Neural cell (in vitro differentiated cells): ENCODE results near the gene TMPRSS6. TPM values are rescaled to one million over a fixed set of nuclear protein-coding genes. Genes with fewer than 3 reads are reported as not detected.

Experiments used
- H2AFZ ChIP-seq: fragments of 200-600, 300-800 bp; sonication (generic), shearing (Covaris generic); 2 replicates; pipeline ENCODE4 v1.6.0; 2014; ENCODE audit warnings: low read depth, mild to moderate bottlenecking, antibody characterized with exemption, low read length, moderate library complexity
- H3F3A ChIP-seq: fragments of 200-600 bp; shearing (Covaris generic); 2 replicates; pipeline ENCODE4 v1.6.1; 2016; ENCODE audit warnings: mild to moderate bottlenecking, moderate library complexity, mixed read lengths, antibody characterized with exemption, low read length; ENCODE audit not compliant: insufficient read depth, poor library complexity, severe bottlenecking
- H3K27ac ChIP-seq: fragments of 200-600, 300-800 bp; sonication (generic), shearing (Covaris generic); 2 replicates; pipeline ENCODE4 v1.5.1; 2014; ENCODE audit warnings: mild to moderate bottlenecking, low read length, moderate library complexity
- H3K27me3 ChIP-seq: fragments of 300-800, 200-600 bp; sonication (generic), shearing (Covaris generic); 2 replicates; pipeline ENCODE4 v1.6.0; 2014; ENCODE audit warnings: mild to moderate bottlenecking, low read depth, low read length, moderate library complexity; ENCODE audit not compliant: insufficient read depth
- H3K36me3 ChIP-seq: fragments of 300-800, 200-600 bp; sonication (generic), shearing (Covaris generic); 2 replicates; pipeline ENCODE4 v1.5.1; 2014; ENCODE audit warnings: mild to moderate bottlenecking, antibody characterized with exemption, low read length, moderate library complexity; ENCODE audit not compliant: insufficient read depth
- H3K4me2 ChIP-seq: fragments of 300-800, 200-600 bp; sonication (generic), shearing (Covaris generic); 2 replicates; pipeline ENCODE4 v1.6.0; 2014; ENCODE audit warnings: mild to moderate bottlenecking, low read length
- H3K4me3 ChIP-seq: fragments of 300-800, 200-600 bp; sonication (generic), shearing (Covaris generic); 2 replicates; pipeline ENCODE4 v1.5.1; 2014; ENCODE audit warnings: mild to moderate bottlenecking, low read length, moderate library complexity
- H3K79me2 ChIP-seq: fragments of 200-600 bp; shearing (Covaris generic); replicated peaks from 2 replicates; pipeline ENCODE4 v1.6.0; 2014; ENCODE audit warnings: mild to moderate bottlenecking, low read length, moderate library complexity; ENCODE audit not compliant: insufficient read depth
- H3K9ac ChIP-seq: fragments of 300-800, 200-600 bp; sonication (generic), shearing (Covaris generic); 2 replicates; pipeline ENCODE4 v1.6.1; 2016; ENCODE audit warnings: mild to moderate bottlenecking, low read length, mixed read lengths
- H3K9me2 ChIP-seq: fragments of 200-600 bp; shearing (Covaris generic); 2 replicates; pipeline ENCODE4 v1.6.1; 2016; ENCODE audit warnings: mild to moderate bottlenecking, low read length, mixed read lengths; ENCODE audit not compliant: insufficient read depth
- H3K9me3 ChIP-seq: fragments of 200-600, 300-800 bp; sonication (generic), shearing (Covaris generic); 2 replicates; pipeline ENCODE4 v1.6.1; 2016; ENCODE audit warnings: mild to moderate bottlenecking, mixed run types, low read length, moderate library complexity, mixed read lengths
- H4K20me1 ChIP-seq: fragments of 200-600 bp; shearing (Covaris generic); 2 replicates; pipeline ENCODE4 v1.6.1; 2016; ENCODE audit warnings: mild to moderate bottlenecking, mixed run types; ENCODE audit not compliant: insufficient read depth
- EP300 ChIP-seq: fragments of 450-650 bp; conservative IDR thresholded peaks from 2 replicates; pipeline ENCODE4 v1.6.1; 2014; ENCODE audit warnings: antibody characterized with exemption, mild to moderate bottlenecking, moderate library complexity; ENCODE audit not compliant: poor library complexity, severe bottlenecking
- EZH2 ChIP-seq: fragments of 200-600, 300-800 bp; shearing (Covaris generic), sonication (generic); IDR thresholded peaks from 2 replicates; pipeline ENCODE4 v1.6.1; 2014; ENCODE audit warnings: antibody characterized with exemption, low read length, borderline replicate concordance, mild to moderate bottlenecking; ENCODE audit not compliant: insufficient read depth, poor library complexity, severe bottlenecking
- MXI1 ChIP-seq: fragments of 450-650 bp; conservative IDR thresholded peaks from 2 replicates; pipeline ENCODE4 v1.6.1; 2014; ENCODE audit warnings: antibody characterized with exemption, mild to moderate bottlenecking; ENCODE audit not compliant: poor library complexity, severe bottlenecking
- POLR2AphosphoS5 ChIP-seq: IDR thresholded peaks from 2 replicates; pipeline ENCODE4 v1.6.1; 2012
- RAD21 ChIP-seq: fragments of 450-650 bp; conservative IDR thresholded peaks from 2 replicates; pipeline ENCODE4 v1.6.1; 2014; ENCODE audit warnings: antibody characterized with exemption, mild to moderate bottlenecking, moderate library complexity
- SMC3 ChIP-seq: fragments of 450-650 bp; conservative IDR thresholded peaks from 2 replicates; pipeline ENCODE4 v1.6.1; 2014; ENCODE audit warnings: antibody characterized with exemption, mild to moderate bottlenecking, moderate library complexity; ENCODE audit not compliant: poor library complexity
- TAF1 ChIP-seq: IDR thresholded peaks from 2 replicates; pipeline ENCODE4 v1.6.1; 2012; ENCODE audit warnings: low read depth
- polyA plus RNA-seq: library from polyadenylated mRNA; depleted of rRNA; stranded (reverse); fragments of >200 nt; gene quantifications from 2 replicates; pipeline ENCODE4 v1.2.3, GENCODE V29; 2014
- TF ChIP-seq, protein P1 (sequence below): IDR thresholded peaks from 2 replicates; pipeline ENCODE4 v1.6.1; 2012; ENCODE audit warnings: borderline replicate concordance
- TF ChIP-seq, protein P2 (sequence below): fragments of 450-650 bp; IDR thresholded peaks from 2 replicates; pipeline ENCODE4 v1.5.1; 2014; ENCODE audit warnings: antibody characterized with exemption, mild to moderate bottlenecking, moderate library complexity; ENCODE audit not compliant: poor library complexity, severe bottlenecking

Gene TMPRSS6
- polyA plus RNA-seq, 1 donor from 2014 or later, result not detected

DNA sequence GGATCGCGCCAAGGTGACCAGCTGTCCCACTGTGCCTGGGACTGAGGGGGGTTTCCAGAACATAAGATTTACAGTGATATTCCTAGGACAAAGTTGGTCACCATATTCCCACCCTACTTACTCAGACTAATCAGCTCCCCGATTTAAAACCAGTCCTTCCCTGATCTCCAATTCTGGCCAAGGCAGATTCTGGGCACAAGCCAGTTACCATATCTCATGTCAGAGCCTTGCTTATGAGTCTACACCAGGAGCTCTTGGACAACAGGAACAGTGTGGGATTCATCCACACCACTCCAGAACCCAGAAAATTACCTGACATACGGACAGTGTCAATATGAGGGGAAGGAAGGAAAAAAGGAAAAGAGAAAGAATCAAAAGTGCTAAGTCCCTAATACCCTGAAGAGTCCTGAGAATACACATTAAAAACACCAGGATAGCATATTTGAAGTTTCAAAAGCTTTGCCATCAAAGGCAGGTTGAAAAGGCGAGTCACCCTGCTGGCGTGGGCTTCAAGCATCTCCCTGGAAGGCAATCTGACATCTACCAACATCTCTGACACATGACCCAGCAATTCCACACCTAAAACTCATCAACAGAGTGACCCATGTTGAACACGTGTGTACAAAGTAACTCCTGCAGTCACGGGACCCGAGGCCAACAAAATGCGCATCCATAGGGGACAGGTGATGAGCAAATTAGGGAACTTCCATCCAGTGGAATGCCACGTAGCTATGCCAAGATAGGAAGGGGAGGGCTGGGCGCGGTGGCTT is 48.2 kb upstream of the TMPRSS6 start:
- H3K27me3 ChIP-seq, result no peaks in the 10 kb centered on the region
- H3K9me2 ChIP-seq, result no peaks in the 10 kb centered on the region
- H4K20me1 ChIP-seq, result no peaks in the 10 kb centered on the region
- H3K27ac ChIP-seq, result no peak overlapping the region
- no peaks in the 10 kb centered on the region for H3K36me3 ChIP-seq
- H3K9me3 ChIP-seq, result no peaks in the 10 kb centered on the region
- no peaks in the 10 kb centered on the region for H3K79me2 ChIP-seq
- TF ChIP-seq EP300 (no peak), EZH2 (no peak)
- H3K4me3 ChIP-seq, result no peak overlapping the region
- H3F3A ChIP-seq, result no peaks in the 10 kb centered on the region
- H3K9ac ChIP-seq, result no peak overlapping the region
- no peak overlapping the region for H3K4me2 ChIP-seq
- H2AFZ ChIP-seq, result no peak overlapping the region

DNA sequence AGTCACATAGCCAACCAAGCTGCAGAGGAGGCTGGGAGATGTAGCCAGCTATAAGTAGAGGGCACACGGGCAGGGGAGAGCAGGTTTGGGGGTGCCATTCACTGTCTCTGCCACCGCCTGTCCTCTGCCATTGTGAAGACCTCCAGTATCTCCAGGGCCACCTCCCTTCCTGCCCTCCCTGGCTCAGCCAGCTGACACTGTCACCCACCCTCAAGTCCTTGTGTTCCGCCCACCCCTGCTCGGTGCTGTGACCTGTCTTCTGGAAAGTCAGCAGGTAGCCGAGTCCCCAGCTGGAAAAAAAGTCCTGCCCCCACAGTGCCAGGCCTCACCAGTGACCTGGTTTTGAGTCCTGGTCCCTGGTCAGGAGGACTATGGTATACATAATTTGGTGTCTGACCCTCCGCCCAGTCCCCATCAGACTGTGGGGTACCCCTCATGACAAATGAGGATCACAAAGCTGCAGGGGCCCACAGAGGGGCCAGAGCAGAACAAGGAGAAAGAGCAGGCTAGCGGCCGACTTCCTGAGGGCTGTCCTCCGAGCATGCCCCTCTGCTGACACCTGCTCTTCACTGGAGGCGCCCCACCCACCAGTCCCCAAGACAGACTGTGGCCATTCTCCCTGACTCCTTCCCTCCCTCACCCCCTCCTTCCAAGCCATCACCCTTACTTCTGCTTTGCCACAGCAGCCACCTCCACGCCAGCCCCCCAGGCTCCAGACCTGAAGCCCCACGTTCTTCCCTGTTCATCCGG is 47.3 kb upstream of the TMPRSS6 start:
- Histone ChIP-seq H3K79me2 (no peaks in the 10 kb centered on the region), H3K4me2 (no peak overlapping the region), H3K36me3 (no peaks in the 10 kb centered on the region), H3K9me3 (no peaks in the 10 kb centered on the region), H3K9me2 (no peaks in the 10 kb centered on the region), H3K4me3 (no peak overlapping the region), H3K9ac (no peak overlapping the region), H3K27me3 (no peaks in the 10 kb centered on the region), H2AFZ (no peak overlapping the region), H3F3A (no peaks in the 10 kb centered on the region), H4K20me1 (no peaks in the 10 kb centered on the region), H3K27ac (no peak overlapping the region)
- TF ChIP-seq SMC3 (no peak), POLR2AphosphoS5 (no peak), TAF1 (no peak)

DNA sequence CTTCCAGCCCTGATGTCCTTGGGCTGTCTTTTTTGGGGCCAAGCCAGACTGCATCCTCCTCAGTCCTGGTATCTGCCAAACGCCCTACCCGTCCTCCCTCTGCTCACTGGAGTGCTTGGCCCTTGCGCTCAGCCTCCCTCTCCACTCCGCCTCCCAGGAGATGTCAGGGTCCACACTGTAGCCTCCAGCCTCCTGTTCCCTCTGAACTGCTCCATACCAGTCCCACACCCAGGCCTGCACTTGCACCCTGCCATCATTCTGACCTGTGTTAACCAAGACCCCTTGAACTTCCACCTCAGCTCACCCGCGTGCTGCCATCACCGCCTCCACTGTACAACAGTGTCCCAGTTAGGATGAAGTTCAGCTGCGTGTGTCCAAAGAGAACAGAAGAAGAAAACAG is 46.5 kb upstream of the TMPRSS6 start:
- no peaks in the 10 kb centered on the region for H3K36me3 ChIP-seq
- H3K4me2 ChIP-seq, result no peak overlapping the region
- no peaks in the 10 kb centered on the region for H3K79me2 ChIP-seq
- no peak overlapping the region for H3K4me3 ChIP-seq
- H3K9me3 ChIP-seq, result no peaks in the 10 kb centered on the region
- H4K20me1 ChIP-seq, result no peaks in the 10 kb centered on the region
- H3K27me3 ChIP-seq, result no peaks in the 10 kb centered on the region
- H3F3A ChIP-seq, result no peaks in the 10 kb centered on the region
- no peaks in the 10 kb centered on the region for H3K9me2 ChIP-seq
- H2AFZ ChIP-seq, result no peak overlapping the region
- H3K27ac ChIP-seq, result no peak overlapping the region
- H3K9ac ChIP-seq, result no peak overlapping the region
- no peak for TF ChIP-seq MXI1
- no peak for TF ChIP-seq SMC3

DNA sequence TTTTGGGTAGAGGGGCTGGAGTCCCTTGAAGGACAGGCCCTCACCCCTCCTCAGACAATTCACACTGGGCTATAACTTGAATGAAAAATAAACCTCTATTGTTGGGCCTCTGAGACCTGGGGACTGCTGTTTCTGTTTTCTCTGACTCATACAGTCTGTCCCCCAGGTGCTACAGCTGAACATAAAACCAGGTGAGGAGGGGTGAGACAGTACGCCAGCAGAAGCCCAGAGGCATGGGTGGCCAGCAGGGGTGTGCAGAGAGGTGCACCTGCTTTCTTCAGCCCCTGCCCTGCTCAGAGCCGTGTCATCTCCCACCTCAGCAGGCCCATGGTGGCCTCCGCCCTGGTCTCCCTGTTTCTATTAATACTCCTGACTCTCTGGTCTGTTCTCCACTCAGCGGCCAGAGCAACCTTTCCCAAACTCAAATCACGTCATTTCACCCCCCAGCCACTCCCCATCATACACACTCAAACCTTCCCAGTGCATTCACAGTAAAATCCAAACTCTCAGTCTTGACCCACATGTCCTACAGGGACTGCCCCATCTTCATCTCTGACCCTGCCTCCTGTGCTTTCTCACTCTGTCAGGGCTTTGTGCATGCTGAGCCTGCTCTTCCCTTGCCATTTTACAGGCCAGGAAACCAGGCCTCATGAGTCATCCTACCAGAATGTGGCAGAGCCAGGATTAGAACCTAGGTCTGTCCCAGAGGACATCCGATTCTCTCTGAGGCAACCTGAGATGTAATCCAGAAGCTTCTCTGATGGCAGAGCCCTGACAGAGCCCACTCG is 45.6 kb upstream of the TMPRSS6 start:
- no peak overlapping the region for H3K4me2 ChIP-seq
- H3K79me2 ChIP-seq, result no peaks in the 10 kb centered on the region
- H4K20me1 ChIP-seq, result no peaks in the 10 kb centered on the region
- H3F3A ChIP-seq, result no peaks in the 10 kb centered on the region
- H3K27me3 ChIP-seq, result no peaks in the 10 kb centered on the region
- TF ChIP-seq POLR2AphosphoS5 (no peak), TAF1 (no peak), EZH2 (no peak), EP300 (no peak), SMC3 (no peak), MXI1 (no peak), RAD21 (no peak)
- TF ChIP-seq, protein P1, sequence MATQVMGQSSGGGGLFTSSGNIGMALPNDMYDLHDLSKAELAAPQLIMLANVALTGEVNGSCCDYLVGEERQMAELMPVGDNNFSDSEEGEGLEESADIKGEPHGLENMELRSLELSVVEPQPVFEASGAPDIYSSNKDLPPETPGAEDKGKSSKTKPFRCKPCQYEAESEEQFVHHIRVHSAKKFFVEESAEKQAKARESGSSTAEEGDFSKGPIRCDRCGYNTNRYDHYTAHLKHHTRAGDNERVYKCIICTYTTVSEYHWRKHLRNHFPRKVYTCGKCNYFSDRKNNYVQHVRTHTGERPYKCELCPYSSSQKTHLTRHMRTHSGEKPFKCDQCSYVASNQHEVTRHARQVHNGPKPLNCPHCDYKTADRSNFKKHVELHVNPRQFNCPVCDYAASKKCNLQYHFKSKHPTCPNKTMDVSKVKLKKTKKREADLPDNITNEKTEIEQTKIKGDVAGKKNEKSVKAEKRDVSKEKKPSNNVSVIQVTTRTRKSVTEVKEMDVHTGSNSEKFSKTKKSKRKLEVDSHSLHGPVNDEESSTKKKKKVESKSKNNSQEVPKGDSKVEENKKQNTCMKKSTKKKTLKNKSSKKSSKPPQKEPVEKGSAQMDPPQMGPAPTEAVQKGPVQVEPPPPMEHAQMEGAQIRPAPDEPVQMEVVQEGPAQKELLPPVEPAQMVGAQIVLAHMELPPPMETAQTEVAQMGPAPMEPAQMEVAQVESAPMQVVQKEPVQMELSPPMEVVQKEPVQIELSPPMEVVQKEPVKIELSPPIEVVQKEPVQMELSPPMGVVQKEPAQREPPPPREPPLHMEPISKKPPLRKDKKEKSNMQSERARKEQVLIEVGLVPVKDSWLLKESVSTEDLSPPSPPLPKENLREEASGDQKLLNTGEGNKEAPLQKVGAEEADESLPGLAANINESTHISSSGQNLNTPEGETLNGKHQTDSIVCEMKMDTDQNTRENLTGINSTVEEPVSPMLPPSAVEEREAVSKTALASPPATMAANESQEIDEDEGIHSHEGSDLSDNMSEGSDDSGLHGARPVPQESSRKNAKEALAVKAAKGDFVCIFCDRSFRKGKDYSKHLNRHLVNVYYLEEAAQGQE, result no peak
- TF ChIP-seq, protein P2, sequence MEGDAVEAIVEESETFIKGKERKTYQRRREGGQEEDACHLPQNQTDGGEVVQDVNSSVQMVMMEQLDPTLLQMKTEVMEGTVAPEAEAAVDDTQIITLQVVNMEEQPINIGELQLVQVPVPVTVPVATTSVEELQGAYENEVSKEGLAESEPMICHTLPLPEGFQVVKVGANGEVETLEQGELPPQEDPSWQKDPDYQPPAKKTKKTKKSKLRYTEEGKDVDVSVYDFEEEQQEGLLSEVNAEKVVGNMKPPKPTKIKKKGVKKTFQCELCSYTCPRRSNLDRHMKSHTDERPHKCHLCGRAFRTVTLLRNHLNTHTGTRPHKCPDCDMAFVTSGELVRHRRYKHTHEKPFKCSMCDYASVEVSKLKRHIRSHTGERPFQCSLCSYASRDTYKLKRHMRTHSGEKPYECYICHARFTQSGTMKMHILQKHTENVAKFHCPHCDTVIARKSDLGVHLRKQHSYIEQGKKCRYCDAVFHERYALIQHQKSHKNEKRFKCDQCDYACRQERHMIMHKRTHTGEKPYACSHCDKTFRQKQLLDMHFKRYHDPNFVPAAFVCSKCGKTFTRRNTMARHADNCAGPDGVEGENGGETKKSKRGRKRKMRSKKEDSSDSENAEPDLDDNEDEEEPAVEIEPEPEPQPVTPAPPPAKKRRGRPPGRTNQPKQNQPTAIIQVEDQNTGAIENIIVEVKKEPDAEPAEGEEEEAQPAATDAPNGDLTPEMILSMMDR, result no peak
- H3K36me3 ChIP-seq, result no peaks in the 10 kb centered on the region
- no peaks in the 10 kb centered on the region for H3K9me3 ChIP-seq
- no peak overlapping the region for H3K27ac ChIP-seq
- no peaks in the 10 kb centered on the region for H3K9me2 ChIP-seq
- H2AFZ ChIP-seq, result no peak overlapping the region
- H3K4me3 ChIP-seq, result no peak overlapping the region
- no peak overlapping the region for H3K9ac ChIP-seq
